Measurements from ENCODE around the gene PINK1.

PINK1 gene

GRCh38 chr1:20589331-20590278, 43.7 kb upstream of the PINK1 start (continued):
- TF ChIP-seq PATZ1 (tag by site-specific recombination; IDR thresholded peaks at IDR 0.05) (no peak), GFI1B (tag by site-specific recombination; IDR thresholded peaks at IDR 0.05) (no peak), IKZF3 (tag by site-specific recombination; IDR thresholded peaks at IDR 0.05) (no peak), ZNF223 (tag by site-specific recombination; IDR thresholded peaks at IDR 0.05) (peak; percentile 43; the same call in 1 of the 2 replicates), ZBTB6 (tag by site-specific recombination; IDR thresholded peaks at IDR 0.05) (no peak), ZNF704 (tag by site-specific recombination; IDR thresholded peaks at IDR 0.05) (no peak)

- no peak overlapping the region for H3K4me3 ChIP-seq (ENCODE audit: low read depth, low read length)
- H3K9me3 ChIP-seq (ENCODE audit: control insufficient read depth, insufficient read depth, low read depth, low read length) = no peaks in the 10 kb centered on the region
- TF ChIP-seq ZNF473 (tag by site-specific recombination; IDR thresholded peaks at IDR 0.05) (no peak), ZNF391 (tag by site-specific recombination; IDR thresholded peaks at IDR 0.05; ENCODE audit: borderline replicate concordance, low read depth) (no peak), ZNF416 (tag by site-specific recombination; IDR thresholded peaks at IDR 0.05) (no peak), ZNF654 (tag by site-specific recombination; IDR thresholded peaks at IDR 0.05; ENCODE audit: low read depth) (no peak), ZBTB26 (tag by site-specific recombination; optimal IDR thresholded peaks at IDR 0.05) (no peak), ZNF623 (tag by site-specific recombination; IDR thresholded peaks at IDR 0.05) (no peak), ZEB2 (tag by site-specific recombination; IDR thresholded peaks at IDR 0.05) (no peak), GFI1B (tag by site-specific recombination; IDR thresholded peaks at IDR 0.05) (no peak), ZNF366 (tag by site-specific recombination; conservative IDR thresholded peaks at IDR 0.05) (no peak), ZSCAN23 (tag by site-specific recombination; IDR thresholded peaks at IDR 0.05) (no peak), YY1 (tag by site-specific recombination; IDR thresholded peaks at IDR 0.05) (no peak), ZBTB11 (tag by site-specific recombination; conservative IDR thresholded peaks at IDR 0.05; ENCODE audit: low read depth) (no peak), SCRT1 (tag by site-specific recombination; IDR thresholded peaks at IDR 0.05; ENCODE audit: borderline replicate concordance) (no peak)
- H3K4me1 ChIP-seq (ENCODE audit: control insufficient read depth, insufficient read depth, low read length) = peaks cover 3% of the 10 kb centered on the region; the same call in 1 of the 2 replicates
- POLR2A ChIA-PET = interaction anchor here (0.9 to 1.0 kb wide), 2 partner anchors 44 to 71 kb away, joined by 3 to 4 read pairs; partner anchors contain the start of gene DDOST
- no peak overlapping the region for H3K27ac ChIP-seq (ENCODE audit: extremely low read depth, low read depth, low read length)
- H3K36me3 ChIP-seq (ENCODE audit: control insufficient read depth in 2 of 2, insufficient read depth in 1 of 2, low read length in 2 of 2) = no peaks in the 10 kb centered on the region
- CTCF ChIA-PET = interaction anchor here (0.6 to 1.3 kb wide), 3 partner anchors 15 to 105 kb away, joined by 3 to 8 read pairs (median 4); no protein-coding TSS in a partner anchor
These were observed 42.9 kb upstream of the PINK1 start for GRCh38 chr1:20590306-20590777.

Data from HEK293 (cell line).